SHP77 treated with DMSO at 0.1 percent for 48 hours (cell line): ENCODE data around the gene RAD51.
"Not testable (repeated sequence)": the region's sequence is repeated elsewhere in the genome, so short reads cannot be mapped to it uniquely, and the experiment has no call there.

Experiments used
- DNase-seq: peaks from one replicate; lab custom pipeline; 2025; lab: John Stamatoyannopoulos, UW

Gene RAD51

GRCh38 chr15:40694688-40695468 is at the start of gene RAD51:
TSS of gene RAD51 (plus strand) at chr15:40695174. CDS start at chr15:40698759, 3,585 bp downstream.
- peak; percentile 71 for DNase-seq

- DNase-seq = no peak
Observed at GRCh38 chr15:40647523-40647922, 47.5 kb upstream of the RAD51 start.

DNA sequence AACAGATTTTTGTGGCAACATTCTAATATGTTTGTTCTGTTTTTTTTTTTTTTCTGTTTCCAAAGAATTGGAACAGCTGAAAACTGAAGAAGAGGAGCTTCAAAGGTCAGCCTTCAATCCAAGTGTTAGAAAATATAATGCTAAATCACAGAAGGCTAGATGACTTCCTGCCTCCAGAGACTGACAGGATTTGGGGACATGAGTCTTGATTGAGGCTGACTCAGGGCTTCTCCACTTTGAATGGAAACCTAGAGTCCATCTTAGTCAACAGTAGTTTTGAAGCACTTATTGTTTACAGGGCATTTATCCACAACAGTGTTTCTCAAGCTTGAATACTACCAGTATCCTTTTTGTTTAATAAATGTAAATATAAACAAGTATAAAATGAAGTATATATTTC is 44.5 kb upstream of the RAD51 start:
- no peak for DNase-seq

DNA sequence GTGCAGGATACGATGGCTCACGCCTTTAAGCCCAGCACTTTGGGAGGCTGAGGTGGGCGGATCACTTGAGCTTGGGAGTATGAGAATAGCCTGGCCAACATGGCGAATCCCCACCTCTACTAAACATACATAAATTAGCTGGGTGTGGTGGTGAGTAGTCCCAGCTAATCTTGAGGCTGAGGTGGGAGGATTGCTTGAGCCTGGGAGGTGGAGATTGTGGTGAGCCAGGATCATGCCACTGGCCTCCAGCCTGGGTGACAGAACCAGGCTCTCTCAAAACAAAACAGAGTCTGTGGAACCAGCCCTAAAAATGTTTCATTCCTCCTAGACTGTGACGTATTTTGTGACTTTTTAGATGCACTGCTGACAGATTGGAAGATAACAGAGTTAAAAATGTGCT is 34.3 kb upstream of the RAD51 start:
- no peak for DNase-seq

DNA sequence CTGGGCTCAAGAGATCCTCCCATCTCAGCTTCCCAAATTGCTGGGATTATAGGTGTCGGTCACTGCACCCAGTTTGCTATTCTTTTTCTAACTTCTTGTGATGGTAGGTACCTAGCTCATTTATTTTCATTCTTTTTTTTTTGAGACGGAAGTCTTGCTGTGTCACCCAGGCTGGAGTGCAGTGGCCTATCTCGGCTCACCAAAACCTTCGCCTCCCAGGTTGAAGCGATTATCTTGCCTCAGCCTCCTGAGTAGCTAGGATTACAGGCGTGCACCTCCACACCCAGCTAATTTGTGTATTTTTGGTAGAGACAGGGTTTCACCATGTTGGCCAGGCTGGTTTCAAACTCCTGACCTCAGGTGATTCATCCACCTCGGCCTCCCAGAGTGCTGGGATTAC is 30.1 kb upstream of the RAD51 start:
- DNase-seq = no peak

DNA sequence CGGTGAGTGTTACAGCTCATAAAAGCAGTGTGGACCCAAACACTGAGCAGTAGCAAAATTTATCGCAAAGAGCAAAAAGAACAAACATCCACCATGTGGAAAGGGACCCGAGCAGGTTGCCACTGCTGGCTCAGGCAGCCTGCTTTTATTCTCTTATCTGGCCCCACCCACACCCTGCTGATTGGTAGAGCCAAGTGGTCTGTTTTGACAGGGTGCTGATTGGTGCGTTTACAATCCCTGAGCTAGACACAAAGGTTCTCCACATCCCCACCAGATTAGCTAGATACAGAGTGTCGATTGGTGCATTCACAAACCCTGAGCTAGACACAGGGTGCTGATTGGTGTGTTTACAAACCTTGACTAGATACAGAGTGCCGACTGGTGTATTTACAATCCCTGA is 18.7 kb upstream of the RAD51 start:
- DNase-seq = not testable (repeated sequence)

DNA sequence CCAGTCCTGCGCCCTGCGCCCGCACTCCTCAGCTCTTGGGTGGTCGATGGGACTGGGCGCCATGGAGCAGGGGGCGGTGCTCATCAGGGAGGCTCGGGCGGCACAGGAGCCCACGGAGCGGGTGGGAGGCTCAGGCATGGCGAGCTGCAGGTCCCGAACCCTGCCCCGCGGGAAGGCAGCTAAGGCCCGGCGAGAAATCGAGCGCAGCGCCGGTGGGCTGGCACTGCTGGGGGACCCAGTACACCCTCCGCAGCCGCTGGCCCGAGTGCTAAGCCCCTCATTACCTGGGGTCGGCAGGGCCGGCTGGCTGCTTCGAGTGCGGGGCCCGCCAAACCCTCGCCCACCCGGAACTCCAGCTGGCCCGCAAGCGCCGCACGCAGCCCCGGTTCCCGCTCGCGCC is 18.1 kb upstream of the RAD51 start:
- DNase-seq = not testable (repeated sequence)

DNA sequence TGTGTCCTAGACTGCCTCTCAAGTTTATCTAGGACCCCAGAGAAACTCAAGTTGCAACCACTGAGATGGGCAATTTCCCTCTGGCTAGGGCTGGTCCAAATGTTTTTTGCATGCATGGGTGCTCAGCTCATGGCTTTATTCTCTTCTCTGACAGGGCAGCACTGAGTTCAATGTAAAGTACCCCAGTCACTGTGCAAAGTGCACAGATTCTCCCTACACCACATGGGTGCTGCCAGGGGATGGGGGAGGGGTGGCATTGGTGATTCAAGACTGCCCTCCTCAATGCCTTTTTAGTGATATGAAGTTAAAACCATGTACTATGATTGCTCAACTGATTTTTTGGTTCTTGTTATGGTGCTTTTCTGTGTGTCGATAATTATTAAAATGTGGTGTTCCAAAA is 14.8 kb upstream of the RAD51 start:
- no peak for DNase-seq

DNA sequence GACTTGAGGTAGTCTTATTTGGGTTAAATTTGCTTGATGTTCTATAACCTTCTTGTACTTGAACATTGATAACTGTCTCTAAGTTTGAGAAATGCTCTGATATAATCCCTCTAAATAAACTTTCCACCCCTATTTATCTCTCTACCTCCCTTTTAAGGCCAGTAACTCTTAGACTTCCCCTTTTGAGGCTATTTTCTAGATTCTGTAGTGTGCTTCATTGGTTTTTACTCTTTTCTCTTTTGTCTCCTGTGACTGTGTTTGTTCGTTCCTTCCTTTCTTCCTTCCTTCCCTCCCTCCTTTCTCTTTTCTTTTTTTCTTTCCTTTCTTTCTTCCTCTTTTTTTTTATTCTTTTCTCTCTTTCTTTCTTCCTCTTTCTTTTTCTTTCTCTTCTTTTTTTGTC is 14.0 kb upstream of the RAD51 start:
- DNase-seq = not testable (repeated sequence)

DNA sequence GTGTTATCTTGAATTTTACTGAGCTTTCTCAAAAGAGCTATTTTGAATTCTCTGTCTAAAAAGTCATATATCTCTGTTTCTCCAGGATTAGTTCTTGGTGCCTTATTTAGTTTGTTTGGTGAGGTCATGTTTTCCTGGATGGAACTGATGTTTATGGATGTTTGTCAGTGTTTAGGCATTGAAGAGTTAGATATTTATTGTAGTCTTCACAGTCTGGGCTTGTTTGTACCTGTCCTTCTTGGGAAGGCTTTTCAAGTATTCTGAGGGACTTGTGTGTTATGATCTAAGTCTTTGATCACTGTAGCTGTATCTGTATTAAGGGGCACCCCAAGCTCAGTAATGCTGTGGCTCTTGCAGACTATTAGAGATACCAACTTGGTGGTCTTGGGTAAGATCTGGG is 10.6 kb upstream of the RAD51 start:
- no peak for DNase-seq

DNA sequence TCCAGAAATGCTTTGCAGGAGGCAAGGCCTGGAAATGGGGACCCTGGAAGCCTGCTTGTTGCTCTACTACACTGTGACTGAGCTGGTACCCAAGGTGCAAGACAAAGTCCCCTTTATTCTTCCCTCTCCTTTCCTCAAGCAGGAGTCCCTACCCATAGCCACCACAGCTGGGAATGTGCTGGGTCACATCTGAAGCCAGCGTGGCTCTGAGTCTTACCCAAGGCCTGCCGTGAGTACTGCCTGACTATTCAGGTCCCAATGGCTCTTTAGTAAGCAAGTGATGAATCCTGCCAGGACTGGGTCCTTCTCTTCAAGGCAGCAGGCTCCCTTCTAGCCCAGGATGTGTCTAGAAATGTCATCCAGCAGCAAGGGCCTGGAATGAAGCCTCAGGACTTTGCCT is 9.6 kb upstream of the RAD51 start:
- DNase-seq = no peak

GRCh38 chr15:40688932-40689799 is 5.8 kb upstream of the RAD51 start:
- DNase-seq = no peak

DNA sequence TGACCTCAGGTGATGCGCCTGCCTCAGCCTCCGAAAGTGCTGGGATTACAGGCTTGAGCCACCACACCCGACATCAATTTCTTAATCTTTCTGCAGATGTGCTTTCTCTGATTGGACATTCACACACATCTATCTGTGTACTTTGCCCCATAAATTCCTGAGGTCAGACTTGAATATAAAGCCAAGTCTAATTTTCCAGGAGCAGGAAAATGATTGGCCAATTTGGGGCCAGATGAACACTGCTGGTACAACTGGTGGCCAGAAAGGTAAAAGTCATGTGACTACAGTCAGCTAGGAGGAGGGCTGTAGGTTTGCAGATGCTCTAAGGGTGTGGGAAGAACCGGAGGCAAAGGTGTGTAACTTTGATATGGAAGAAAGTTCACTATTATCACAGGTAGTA is 3.2 kb upstream of the RAD51 start:
- DNase-seq = no peak

- no peak for DNase-seq
Observed at GRCh38 chr15:40693904-40694687, 878 bp upstream of the RAD51 start.

GRCh38 chr15:40695469-40695890 is 506 bp downstream of the RAD51 start:
- no peak for DNase-seq

- no peak for DNase-seq
Observed at GRCh38 chr15:40696228-40696627, 1.3 kb downstream of the RAD51 start.

GRCh38 chr15:40697916-40698315 is 2.9 kb downstream of the RAD51 start:
- DNase-seq = no peak

GRCh38 chr15:40702077-40702476 is 7.1 kb downstream of the RAD51 start:
- no peak for DNase-seq

GRCh38 chr15:40706121-40706520 is 11.1 kb downstream of the RAD51 start:
- DNase-seq = no peak

DNA sequence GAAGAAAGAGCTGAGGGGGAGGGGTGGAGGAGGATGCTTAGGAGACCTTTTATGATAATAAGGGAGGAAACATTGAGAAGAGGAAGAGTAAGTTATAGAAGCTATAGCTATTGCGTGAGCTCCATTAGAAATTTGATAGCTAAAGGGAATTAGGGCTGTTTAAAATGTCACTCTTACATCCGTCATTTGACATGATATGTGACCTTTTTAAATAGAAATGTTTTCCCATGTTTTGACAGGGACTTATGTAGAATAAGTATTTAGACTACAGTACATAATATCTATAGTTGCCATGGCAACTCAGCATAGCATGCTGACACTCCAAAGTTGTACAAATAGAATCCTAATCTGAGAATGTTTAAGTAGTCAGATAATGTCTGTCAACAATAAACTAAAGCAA is 19.2 kb downstream of the RAD51 start:
- no peak for DNase-seq

GRCh38 chr15:40716165-40716564 is 21.2 kb downstream of the RAD51 start:
- DNase-seq = no peak

GRCh38 chr15:40721701-40722100 is 26.7 kb downstream of the RAD51 start:
- DNase-seq = no peak
